Endothelial cell (in vitro differentiated cells): Measurements from ENCODE around the gene PRMT7. TPM values are rescaled to one million over a fixed set of nuclear protein-coding genes. Genes with fewer than 3 reads are reported as not detected.

Experiments
- DNase-seq: peaks from one replicate; pipeline ENCODE4 v3.0.0; 2021; ENCODE audit warnings: low spot score
- H3K27ac Mint-ChIP-seq: one replicate; pipeline ENCODE4 v1.8.0; 2021; ENCODE audit warnings: mixed read lengths, inconsistent platforms; ENCODE audit not compliant: unreplicated experiment
- H3K27me3 Mint-ChIP-seq: one replicate; pipeline ENCODE4 v1.8.0; 2021; ENCODE audit warnings: mild to moderate bottlenecking, moderate library complexity, mixed read lengths, inconsistent platforms; ENCODE audit not compliant: unreplicated experiment
- H3K36me3 Mint-ChIP-seq: one replicate; pipeline ENCODE4 v1.8.0; 2021; ENCODE audit warnings: mild to moderate bottlenecking, low read depth, mixed read lengths, inconsistent platforms; ENCODE audit not compliant: unreplicated experiment
- H3K4me1 Mint-ChIP-seq: one replicate; pipeline ENCODE4 v1.8.0; 2021; ENCODE audit warnings: mild to moderate bottlenecking, mixed read lengths, inconsistent platforms; ENCODE audit not compliant: unreplicated experiment
- H3K4me3 Mint-ChIP-seq: one replicate; pipeline ENCODE4 v1.8.0; 2021; ENCODE audit warnings: mild to moderate bottlenecking, mixed read lengths, inconsistent platforms; ENCODE audit not compliant: unreplicated experiment
- H3K9me3 Mint-ChIP-seq: one replicate; pipeline ENCODE4 v1.8.0; 2021; ENCODE audit warnings: mixed read lengths, inconsistent platforms; ENCODE audit not compliant: unreplicated experiment
- total RNA-seq: library from RNA; stranded (reverse); fragmentation: NEBNext Ultra II Directional; extraction: Animal tissue kit (Norgen Biotek cat#: 25700); gene quantifications from one replicate; pipeline ENCODE4 v1.2.1, GENCODE V29; 2021; ENCODE audit not compliant: unreplicated experiment
- TF ChIP-seq, protein P1 (sequence below): fragments of 200-600 bp; sonication (generic); IDR thresholded peaks from one replicate; pipeline ENCODE4 v1.5.0; 2021; ENCODE audit warnings: antibody characterized with exemption; ENCODE audit not compliant: unreplicated experiment

Gene PRMT7
- total RNA-seq, 1 donor from 2014 or later, result 42.8 TPM

- TF ChIP-seq, protein P1, sequence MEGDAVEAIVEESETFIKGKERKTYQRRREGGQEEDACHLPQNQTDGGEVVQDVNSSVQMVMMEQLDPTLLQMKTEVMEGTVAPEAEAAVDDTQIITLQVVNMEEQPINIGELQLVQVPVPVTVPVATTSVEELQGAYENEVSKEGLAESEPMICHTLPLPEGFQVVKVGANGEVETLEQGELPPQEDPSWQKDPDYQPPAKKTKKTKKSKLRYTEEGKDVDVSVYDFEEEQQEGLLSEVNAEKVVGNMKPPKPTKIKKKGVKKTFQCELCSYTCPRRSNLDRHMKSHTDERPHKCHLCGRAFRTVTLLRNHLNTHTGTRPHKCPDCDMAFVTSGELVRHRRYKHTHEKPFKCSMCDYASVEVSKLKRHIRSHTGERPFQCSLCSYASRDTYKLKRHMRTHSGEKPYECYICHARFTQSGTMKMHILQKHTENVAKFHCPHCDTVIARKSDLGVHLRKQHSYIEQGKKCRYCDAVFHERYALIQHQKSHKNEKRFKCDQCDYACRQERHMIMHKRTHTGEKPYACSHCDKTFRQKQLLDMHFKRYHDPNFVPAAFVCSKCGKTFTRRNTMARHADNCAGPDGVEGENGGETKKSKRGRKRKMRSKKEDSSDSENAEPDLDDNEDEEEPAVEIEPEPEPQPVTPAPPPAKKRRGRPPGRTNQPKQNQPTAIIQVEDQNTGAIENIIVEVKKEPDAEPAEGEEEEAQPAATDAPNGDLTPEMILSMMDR, result no peak
- H3K27ac Mint-ChIP-seq, result no peak overlapping the region
These were observed 77.3 kb downstream of the PRMT7 start for GRCh38 chr16:68388124-68388523.

DNA sequence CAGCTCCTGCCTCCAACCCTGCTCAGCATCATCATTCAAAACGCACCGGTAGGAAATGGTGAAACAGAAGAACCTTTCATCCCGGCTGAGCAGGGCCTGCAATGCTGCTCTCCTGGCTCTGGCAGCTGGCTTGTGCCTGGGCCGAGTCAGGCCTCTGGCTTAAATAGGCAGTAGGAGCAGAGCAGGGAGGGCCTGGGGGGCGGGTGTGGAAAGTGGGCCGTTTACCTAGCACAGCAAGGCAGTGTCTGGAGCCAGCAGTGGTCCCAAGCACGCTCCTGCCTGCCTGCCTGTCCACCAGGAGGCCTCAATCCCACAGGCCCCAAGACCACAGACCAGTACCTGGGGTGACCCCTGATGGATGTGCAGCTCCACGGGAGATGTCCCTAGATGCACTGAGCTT is 78.2 kb downstream of the PRMT7 start:
- no peaks in the 10 kb centered on the region for H3K4me1 Mint-ChIP-seq
- TF ChIP-seq, protein P1, result no peak
- H3K36me3 Mint-ChIP-seq, result no peaks in the 10 kb centered on the region
- H3K27ac Mint-ChIP-seq, result no peak overlapping the region
- H3K4me3 Mint-ChIP-seq, result no peak overlapping the region
- H3K9me3 Mint-ChIP-seq, result no peaks in the 10 kb centered on the region
- peaks cover 3% of the 10 kb centered on the region for H3K27me3 Mint-ChIP-seq
- no peak for DNase-seq

More at GRCh38 chr16:68388124-68388523, 77.3 kb downstream of the PRMT7 start:
- no peak for DNase-seq
- H3K9me3 Mint-ChIP-seq, result no peaks in the 10 kb centered on the region
- H3K4me1 Mint-ChIP-seq, result no peaks in the 10 kb centered on the region
- peaks cover 3% of the 10 kb centered on the region for H3K27me3 Mint-ChIP-seq
- H3K36me3 Mint-ChIP-seq, result no peaks in the 10 kb centered on the region
- no peak overlapping the region for H3K4me3 Mint-ChIP-seq

DNA sequence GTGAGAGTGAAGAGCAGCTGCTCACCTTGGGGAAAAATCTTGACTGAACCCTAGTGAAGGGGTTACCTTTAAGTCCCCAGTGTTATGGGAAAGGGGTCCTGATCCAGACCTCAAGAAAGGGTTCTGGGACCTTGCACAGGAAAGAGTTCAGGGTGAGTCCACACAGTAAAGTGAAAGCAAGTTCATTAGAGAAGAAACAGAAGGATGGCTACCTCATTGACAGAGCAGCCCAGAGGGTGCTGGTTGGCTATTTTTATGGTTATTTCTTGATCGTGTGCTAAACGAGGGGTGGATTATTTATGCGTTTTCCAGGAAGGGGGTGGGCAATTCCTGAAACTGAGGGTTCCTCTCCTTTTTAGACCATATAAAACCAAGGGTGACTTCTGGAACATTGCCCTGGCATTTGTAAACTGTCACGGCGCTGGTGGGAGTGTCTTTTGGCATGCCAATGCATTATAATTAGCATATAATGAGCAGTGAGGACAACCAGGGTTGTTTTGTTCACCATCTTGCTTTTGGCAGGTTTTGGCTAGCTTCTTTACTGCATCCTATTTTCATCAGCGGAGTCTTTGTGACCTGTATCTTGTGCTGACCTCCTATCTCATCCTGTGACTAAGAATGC is 79.0 kb downstream of the PRMT7 start:
- H3K9me3 Mint-ChIP-seq, result no peaks in the 10 kb centered on the region
- no peak for DNase-seq
- peaks cover 3% of the 10 kb centered on the region for H3K27me3 Mint-ChIP-seq
- H3K36me3 Mint-ChIP-seq, result no peaks in the 10 kb centered on the region
- TF ChIP-seq, protein P1, result no peak
- H3K27ac Mint-ChIP-seq, result no peak overlapping the region
- H3K4me3 Mint-ChIP-seq, result no peak overlapping the region
- no peaks in the 10 kb centered on the region for H3K4me1 Mint-ChIP-seq

DNA sequence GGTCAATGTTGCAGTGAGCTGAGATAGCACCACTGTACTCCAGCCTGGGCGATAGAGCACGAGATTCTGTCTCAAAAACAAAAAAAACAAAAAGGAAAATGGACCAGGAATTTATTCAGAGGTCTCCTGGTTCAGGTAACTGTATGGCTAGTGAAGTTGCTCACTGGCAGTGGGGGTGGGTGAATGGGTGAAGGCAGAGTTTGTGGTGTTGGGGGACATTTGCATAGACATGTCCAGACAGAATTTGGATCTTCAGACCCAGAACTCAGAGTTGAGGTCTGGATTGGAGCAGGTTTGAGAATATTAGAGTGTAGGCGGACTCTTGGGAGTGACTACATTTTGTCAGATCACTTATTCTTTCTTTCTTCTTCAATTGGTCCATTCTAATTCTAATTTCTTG is 82.5 kb downstream of the PRMT7 start:
- no peak overlapping the region for H3K4me3 Mint-ChIP-seq
- TF ChIP-seq, protein P1, result no peak
- no peaks in the 10 kb centered on the region for H3K4me1 Mint-ChIP-seq
- H3K36me3 Mint-ChIP-seq, result no peaks in the 10 kb centered on the region
- no peaks in the 10 kb centered on the region for H3K9me3 Mint-ChIP-seq
- DNase-seq, result no peak
- H3K27me3 Mint-ChIP-seq, result peaks cover under 1% of the 10 kb centered on the region
- no peak overlapping the region for H3K27ac Mint-ChIP-seq

DNA sequence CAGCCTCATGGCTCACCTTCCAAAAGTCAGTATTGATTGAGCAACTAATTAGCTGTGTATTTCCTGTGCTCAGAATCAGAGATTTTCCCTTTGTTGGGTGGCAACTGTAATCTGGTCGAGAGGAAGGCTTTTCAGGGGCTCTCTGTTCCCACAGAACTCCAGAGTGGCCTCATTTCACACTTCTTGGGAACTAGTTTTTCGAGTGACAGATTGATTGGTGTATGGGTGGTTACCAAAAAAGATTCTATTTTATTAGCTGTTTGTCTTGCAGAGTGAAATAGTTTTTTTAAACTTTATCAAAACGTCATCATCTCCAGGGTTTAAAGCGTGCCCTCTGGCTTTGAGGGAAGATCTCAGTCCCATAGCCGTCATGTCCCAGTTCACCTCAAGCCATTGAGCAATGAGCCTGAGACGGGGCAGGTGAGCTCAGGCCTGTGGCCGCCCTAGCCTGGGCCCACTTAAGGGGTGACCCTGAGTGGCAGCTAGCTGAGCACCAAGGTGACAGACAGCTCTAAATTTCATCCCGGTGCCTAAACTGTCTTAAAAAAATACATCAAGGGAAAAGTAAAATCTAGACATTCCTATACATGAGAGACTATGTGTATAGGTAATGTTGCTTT is 84.5 kb downstream of the PRMT7 start:
- Mint-ChIP-seq H3K27me3 (peaks cover 2% of the 10 kb centered on the region), H3K9me3 (no peaks in the 10 kb centered on the region), H3K27ac (no peak overlapping the region), H3K4me3 (no peak overlapping the region), H3K4me1 (no peaks in the 10 kb centered on the region), H3K36me3 (no peaks in the 10 kb centered on the region)
- TF ChIP-seq, protein P1, result no peak
- no peak for DNase-seq
